GM19468 (cell line): ENCODE data around the gene PLEKHA6.
"Not testable (repeated sequence)": the region's sequence is repeated elsewhere in the genome, so short reads cannot be mapped to it uniquely, and the experiment has no call there.

Experiments used
- ATAC-seq: cut with Tn5 transposase; IDR thresholded peaks from one replicate; pipeline ENCODE4 v1.9.1; 2021; ENCODE audit warnings: mild to moderate bottlenecking, moderate library complexity, moderate number of reproducible peaks; ENCODE audit not compliant: unreplicated experiment; ENCODE audit errors: extremely low read depth

Gene PLEKHA6

GRCh38 chr1:204251286-204251685 lies 108.4 kb downstream of the PLEKHA6 start:
- ATAC-seq = no peak

- ATAC-seq = no peak
Observed at GRCh38 chr1:204250428-204251030, 109.2 kb downstream of the PLEKHA6 start.

- ATAC-seq = no peak
Observed at GRCh38 chr1:204249736-204250427, 109.8 kb downstream of the PLEKHA6 start.

GRCh38 chr1:204248954-204249353 lies 110.8 kb downstream of the PLEKHA6 start:
- ATAC-seq = no peak

- no peak for ATAC-seq
Observed at GRCh38 chr1:204246876-204247275, 112.9 kb downstream of the PLEKHA6 start.

- no peak for ATAC-seq
Observed at GRCh38 chr1:204242920-204243319, 116.8 kb downstream of the PLEKHA6 start.

GRCh38 chr1:204241914-204242313 lies 117.8 kb downstream of the PLEKHA6 start:
- ATAC-seq = no peak

GRCh38 chr1:204241050-204241449 lies 118.7 kb downstream of the PLEKHA6 start:
- no peak for ATAC-seq

GRCh38 chr1:204240233-204240632 lies 119.5 kb downstream of the PLEKHA6 start:
- ATAC-seq = no peak

- not testable (repeated sequence) for ATAC-seq
Observed at GRCh38 chr1:204239401-204239800, 120.3 kb downstream of the PLEKHA6 start.

- ATAC-seq = not testable (repeated sequence)
Observed at GRCh38 chr1:204238520-204238919, 121.2 kb downstream of the PLEKHA6 start.

- not testable (repeated sequence) for ATAC-seq
Observed at GRCh38 chr1:204237515-204237914, 122.2 kb downstream of the PLEKHA6 start.

- ATAC-seq = no peak
Observed at GRCh38 chr1:204232526-204232925, 127.2 kb downstream of the PLEKHA6 start.

GRCh38 chr1:204230211-204230610 lies 129.5 kb downstream of the PLEKHA6 start:
- ATAC-seq = no peak

- ATAC-seq = no peak
Observed at GRCh38 chr1:204228896-204229295, 130.8 kb downstream of the PLEKHA6 start.

GRCh38 chr1:204227996-204228785 lies 131.5 kb downstream of the PLEKHA6 start:
- no peak for ATAC-seq

GRCh38 chr1:204227351-204227750 lies 132.4 kb downstream of the PLEKHA6 start:
- no peak for ATAC-seq

GRCh38 chr1:204225841-204226735 lies 133.6 kb downstream of the PLEKHA6 start:
- ATAC-seq = no peak

GRCh38 chr1:204224655-204225054 lies 135.1 kb downstream of the PLEKHA6 start:
- no peak for ATAC-seq
